Stomach (tissue), 4 donors: ENCODE data around the gene GPR17.

Experiments
- EP300 ChIP-seq: sonication (generic); formaldehyde crosslinking; IDR thresholded peaks from one replicate; pipeline ENCODE4 v1.6.1; 2017; ENCODE audit warnings: antibody characterized with exemption
- POLR2A ChIP-seq, 4 donors: fragments of 450-650 bp; IDR thresholded peaks; one replicate each; pipeline ENCODE4 v1.6.1; 2016; ENCODE audit warnings: antibody characterized with exemption in 4 of 4, control low read depth in 2 of 4, mild to moderate bottlenecking in 1 of 4, moderate library complexity in 1 of 4
- TF ChIP-seq, protein P1 (sequence below), 7 experiments: fragments of 450-650 bp in 4 of 7; fragments of 200-600 bp in 3 of 7; sonication (generic) in 3 of 7; IDR thresholded peaks; one replicate each; pipeline ENCODE4 v1.5.1; 2016 to 2019; ENCODE audit warnings: antibody characterized with exemption in 7 of 7, control low read depth in 2 of 7, mild to moderate bottlenecking in 1 of 7

DNA sequence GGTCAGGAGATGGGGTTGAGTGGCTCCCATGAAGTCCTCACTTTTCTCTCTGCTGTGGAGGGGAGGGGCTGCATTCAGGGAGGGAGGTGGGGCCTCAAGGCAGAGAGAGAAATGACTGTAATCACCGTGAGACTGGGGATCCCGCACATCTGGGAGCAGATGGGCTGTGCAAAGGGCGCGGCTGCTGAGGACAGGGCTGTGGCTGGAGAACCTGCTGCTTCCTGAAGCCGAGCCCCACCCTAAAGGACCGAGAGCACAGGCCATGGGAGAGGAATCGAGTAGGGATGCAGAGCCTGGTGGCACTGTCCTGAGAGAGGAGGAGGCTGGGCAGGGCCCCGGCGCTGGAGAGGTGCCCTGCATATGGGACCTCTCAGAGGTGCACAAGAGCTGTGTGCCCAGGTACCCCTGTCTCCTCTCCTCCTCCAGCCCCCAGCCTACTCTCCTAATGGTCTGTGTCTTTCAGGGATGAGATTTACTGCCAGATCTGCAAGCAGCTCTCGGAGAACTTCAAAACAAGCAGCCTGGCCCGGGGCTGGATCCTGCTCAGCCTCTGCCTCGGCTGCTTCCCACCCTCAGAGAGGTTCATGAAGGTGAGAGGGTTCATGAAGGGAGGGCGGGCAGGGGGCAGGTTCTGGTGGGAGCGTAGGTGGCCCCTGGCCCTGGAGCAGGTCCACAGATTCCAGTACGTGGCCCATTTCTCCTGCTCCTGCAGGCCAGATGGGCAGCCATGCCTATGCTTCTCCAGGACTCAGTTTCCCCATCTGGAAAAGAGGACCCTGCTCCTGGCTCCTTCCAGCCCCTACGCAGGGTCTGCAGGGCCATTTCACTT lies 25.9 kb upstream of the GPR17 start:
- TF ChIP-seq, protein P1, sequence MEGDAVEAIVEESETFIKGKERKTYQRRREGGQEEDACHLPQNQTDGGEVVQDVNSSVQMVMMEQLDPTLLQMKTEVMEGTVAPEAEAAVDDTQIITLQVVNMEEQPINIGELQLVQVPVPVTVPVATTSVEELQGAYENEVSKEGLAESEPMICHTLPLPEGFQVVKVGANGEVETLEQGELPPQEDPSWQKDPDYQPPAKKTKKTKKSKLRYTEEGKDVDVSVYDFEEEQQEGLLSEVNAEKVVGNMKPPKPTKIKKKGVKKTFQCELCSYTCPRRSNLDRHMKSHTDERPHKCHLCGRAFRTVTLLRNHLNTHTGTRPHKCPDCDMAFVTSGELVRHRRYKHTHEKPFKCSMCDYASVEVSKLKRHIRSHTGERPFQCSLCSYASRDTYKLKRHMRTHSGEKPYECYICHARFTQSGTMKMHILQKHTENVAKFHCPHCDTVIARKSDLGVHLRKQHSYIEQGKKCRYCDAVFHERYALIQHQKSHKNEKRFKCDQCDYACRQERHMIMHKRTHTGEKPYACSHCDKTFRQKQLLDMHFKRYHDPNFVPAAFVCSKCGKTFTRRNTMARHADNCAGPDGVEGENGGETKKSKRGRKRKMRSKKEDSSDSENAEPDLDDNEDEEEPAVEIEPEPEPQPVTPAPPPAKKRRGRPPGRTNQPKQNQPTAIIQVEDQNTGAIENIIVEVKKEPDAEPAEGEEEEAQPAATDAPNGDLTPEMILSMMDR (IDR thresholded peaks at IDR 0.05): no peak
- no peak for TF ChIP-seq EP300
- no peak for TF ChIP-seq POLR2A (IDR thresholded peaks at IDR 0.05)
